Astrocyte (in vitro differentiated cells and primary cell): ENCODE data around the gene COA8.

Experiments
- CTCF ChIP-seq: IDR thresholded peaks from 2 replicates; pipeline ENCODE4 v1.5.1; 2011; ENCODE audit warnings: low read depth, mild to moderate bottlenecking, inconsistent platforms, low read length, moderate library complexity; ENCODE audit not compliant: insufficient read depth
- EZH2 ChIP-seq: IDR thresholded peaks from 2 replicates; pipeline ENCODE4 v1.6.1; 2012; ENCODE audit warnings: mild to moderate bottlenecking, low read length, inconsistent platforms; ENCODE audit not compliant: insufficient read depth

DNA sequence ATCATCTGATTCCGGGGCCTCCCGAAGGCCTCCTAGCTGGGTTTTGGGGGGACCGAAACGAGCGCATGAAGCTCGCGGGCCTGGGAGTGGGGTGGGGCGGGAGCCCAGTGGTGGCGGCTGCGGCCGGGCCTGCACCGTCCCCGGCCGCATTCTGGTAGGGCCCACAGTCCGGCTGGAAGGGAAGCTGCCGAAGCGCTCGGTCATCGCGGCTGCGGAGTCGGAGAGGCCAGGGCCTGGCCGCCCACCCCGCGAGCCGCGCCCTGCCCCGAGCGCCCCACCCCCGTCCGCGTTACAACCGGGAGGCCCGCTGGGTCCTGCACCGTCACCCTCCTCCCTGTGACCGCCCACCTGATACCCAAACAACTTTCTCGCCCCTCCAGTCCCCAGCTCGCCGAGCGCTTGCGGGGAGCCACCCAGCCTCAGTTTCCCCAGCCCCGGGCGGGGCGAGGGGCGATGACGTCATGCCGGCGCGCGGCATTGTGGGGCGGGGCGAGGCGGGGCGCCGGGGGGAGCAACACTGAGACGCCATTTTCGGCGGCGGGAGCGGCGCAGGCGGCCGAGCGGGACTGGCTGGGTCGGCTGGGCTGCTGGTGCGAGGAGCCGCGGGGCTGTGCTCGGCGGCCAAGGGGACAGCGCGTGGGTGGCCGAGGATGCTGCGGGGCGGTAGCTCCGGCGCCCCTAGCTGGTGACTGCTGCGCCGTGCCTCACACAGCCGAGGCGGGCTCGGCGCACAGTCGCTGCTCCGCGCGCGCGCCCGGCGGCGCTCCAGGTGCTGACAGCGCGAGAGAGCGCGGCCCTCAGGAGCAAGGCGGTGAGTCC lies 66.1 kb downstream of the COA8 start, which contains the start of gene KLC1:
- TF ChIP-seq CTCF: no peak
- no peak for TF ChIP-seq EZH2
